Panc1 (cell line): ENCODE results near the gene DEK. TPM values are rescaled to one million over a fixed set of nuclear protein-coding genes. Genes with fewer than 3 reads are reported as not detected.

Experiments used
- ATAC-seq: fragments of 200-7000 bp; cut with Tn5 transposase; 2 replicates; pipeline ENCODE4 v1.9.1; 2020; ENCODE audit warnings: mild to moderate bottlenecking, moderate library complexity
- BruUV-seq: library from RNA; stranded (reverse); fragments of 400-500 nt; replicated peaks from 2 replicates; lab custom pipeline; 2021; lab: Mats Ljungman, UMichigan
- CTCF ChIA-PET: fragments of 300-600 bp; sonication (Branson Sonifier 250); formaldehyde crosslinking; loops from one replicate; lab custom pipeline; 2022; ENCODE audit warnings: antibody characterized with exemption; lab: Charles Lee
- POLR2A ChIA-PET: fragments of 300-600 bp; sonication (Branson Sonifier 250); formaldehyde crosslinking; loops from one replicate; lab custom pipeline; 2022; ENCODE audit warnings: antibody characterized with exemption; lab: Charles Lee
- DNase-seq: peaks from one replicate; pipeline ENCODE4 v3.0.0-alpha.2; 2010; ENCODE audit warnings: low read depth, low spot score
- H3K27ac ChIP-seq: 2 replicates; pipeline ENCODE4 v1.5.1; 2011; ENCODE audit warnings: mild to moderate bottlenecking, low read length, inconsistent platforms
- H3K27me3 ChIP-seq: fragments of 200-500 bp; sonication (Bioruptor generic); 2 replicates; pipeline ENCODE4 v1.6.0; 2014; ENCODE audit warnings: low read length, inconsistent platforms; ENCODE audit not compliant: control insufficient read depth, insufficient read depth
- H3K36me3 ChIP-seq: fragments of 200-500 bp; sonication (Bioruptor generic); 2 replicates; pipeline ENCODE4 v1.5.1; 2014; ENCODE audit warnings: inconsistent platforms, mild to moderate bottlenecking, low read length, moderate library complexity; ENCODE audit not compliant: control insufficient read depth, insufficient read depth
- H3K4me1 ChIP-seq: 2 replicates; pipeline ENCODE4 v1.5.1; 2011; ENCODE audit warnings: inconsistent platforms, mild to moderate bottlenecking, low read length, moderate library complexity; ENCODE audit not compliant: control insufficient read depth, insufficient read depth
- H3K4me3 ChIP-seq, 2 experiments: 2 replicates each; pipeline ENCODE4 v1.5.1; 2011 to 2012; ENCODE audit warnings: low read depth in 2 of 2, low read length in 2 of 2, mild to moderate bottlenecking in 2 of 2, inconsistent platforms in 1 of 2, moderate library complexity in 1 of 2
- H3K9me3 ChIP-seq: fragments of 200-500 bp; sonication (Bioruptor generic); 2 replicates; pipeline ENCODE4 v1.5.1; 2014; ENCODE audit warnings: low read depth, mild to moderate bottlenecking, inconsistent platforms, low read length, moderate library complexity; ENCODE audit not compliant: control insufficient read depth, insufficient read depth
- POLR2AphosphoS5 ChIP-seq: IDR thresholded peaks from 2 replicates; pipeline ENCODE4 v1.6.1; 2012; ENCODE audit warnings: mild to moderate bottlenecking, low read depth, low read length, moderate library complexity
- REST ChIP-seq, 2 experiments: IDR thresholded peaks; 2 replicates each; pipeline ENCODE4 v1.6.1; 2011 to 2012; ENCODE audit warnings: low read depth in 2 of 2, control low read depth in 1 of 2, low read length in 1 of 2, mild to moderate bottlenecking in 1 of 2, moderate library complexity in 1 of 2; ENCODE audit not compliant: insufficient read depth in 1 of 2
- SIN3A ChIP-seq: IDR thresholded peaks from 2 replicates; pipeline ENCODE4 v1.6.1; 2012; ENCODE audit warnings: low read depth, mild to moderate bottlenecking, low read length, moderate library complexity, borderline replicate concordance; ENCODE audit not compliant: insufficient read depth
- TCF7L2 ChIP-seq: IDR thresholded peaks from 2 replicates; pipeline ENCODE4 v1.6.1; 2011; ENCODE audit warnings: mild to moderate bottlenecking, low read depth, low read length, inconsistent platforms
- in situ Hi-C: cut with HindIII; loops from 2 replicates; pipeline ENCODE4 v1.10.0; 2016; ENCODE audit warnings: low sequenced_read_pairs, low pct_unique_long_range_greater_than_20kb
- intact Hi-C: fragments of 100-400 bp; cut with micrococcal nuclease; formaldehyde crosslinking; loops from one replicate; pipeline ENCODE4 v1.10.0; 2022; ENCODE audit not compliant: unreplicated experiment
- total RNA-seq: library from RNA; stranded (reverse); gene quantifications from one replicate; pipeline ENCODE4 v1.2.1, GENCODE V29; 2021; ENCODE audit not compliant: unreplicated experiment
- TF ChIP-seq, protein P1 (sequence below): fragments of 450-650 bp; IDR thresholded peaks from 2 replicates; pipeline ENCODE4 v1.5.1; 2017; ENCODE audit warnings: mild to moderate bottlenecking

DEK gene
- total RNA-seq, 1 experiment from 2014 or later: 177 TPM

DNA sequence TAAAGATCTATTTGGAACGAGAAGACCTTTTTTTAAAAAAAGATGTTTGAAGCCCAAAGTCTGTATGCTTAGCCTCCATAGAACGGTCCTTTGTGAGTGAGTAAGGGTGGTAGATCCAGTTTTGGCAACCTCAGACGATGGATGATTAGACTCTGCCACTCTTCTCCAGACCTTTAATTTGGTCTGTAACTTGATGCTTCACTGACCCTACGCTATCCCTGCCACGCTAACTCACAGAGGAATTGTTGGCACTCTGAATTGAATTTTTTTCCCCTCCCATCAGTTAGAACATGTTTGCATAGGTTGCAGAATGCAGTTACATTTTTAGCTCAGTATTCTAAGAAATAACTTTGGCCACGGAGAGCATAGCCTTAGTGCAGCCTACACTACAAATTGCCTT is 15.8 kb upstream of the DEK start:
- CTCF ChIA-PET: no interaction called here

GRCh38 chr6:18279422-18279821 is 15.1 kb upstream of the DEK start:
- intact Hi-C loops: no loop called here
- in situ Hi-C loops: no loop called here
- H3K27ac ChIP-seq: no peak overlapping the region

More for the DNA sequence above, 15.8 kb upstream of the DEK start:
- Histone ChIP-seq H3K27ac (no peak overlapping the region), H3K4me3 (no peak overlapping the region), H3K36me3 (no peaks in the 10 kb centered on the region), H3K4me1 (0 out of 2 replicates have a peak, but pooled peaks cover 5% of the 10 kb centered on the region), H3K27me3 (peaks cover 12% of the 10 kb centered on the region), H3K9me3 (no peaks in the 10 kb centered on the region)
- intact Hi-C loops: no loop called here
- TF ChIP-seq SIN3A (no peak), POLR2AphosphoS5 (no peak), REST (IDR thresholded peaks at IDR 0.05; ENCODE audit: insufficient read depth in 1 of 2, low read depth in 2 of 2, low read length in 1 of 2) (no peak), TCF7L2 (no peak)
- TF ChIP-seq, protein P1, sequence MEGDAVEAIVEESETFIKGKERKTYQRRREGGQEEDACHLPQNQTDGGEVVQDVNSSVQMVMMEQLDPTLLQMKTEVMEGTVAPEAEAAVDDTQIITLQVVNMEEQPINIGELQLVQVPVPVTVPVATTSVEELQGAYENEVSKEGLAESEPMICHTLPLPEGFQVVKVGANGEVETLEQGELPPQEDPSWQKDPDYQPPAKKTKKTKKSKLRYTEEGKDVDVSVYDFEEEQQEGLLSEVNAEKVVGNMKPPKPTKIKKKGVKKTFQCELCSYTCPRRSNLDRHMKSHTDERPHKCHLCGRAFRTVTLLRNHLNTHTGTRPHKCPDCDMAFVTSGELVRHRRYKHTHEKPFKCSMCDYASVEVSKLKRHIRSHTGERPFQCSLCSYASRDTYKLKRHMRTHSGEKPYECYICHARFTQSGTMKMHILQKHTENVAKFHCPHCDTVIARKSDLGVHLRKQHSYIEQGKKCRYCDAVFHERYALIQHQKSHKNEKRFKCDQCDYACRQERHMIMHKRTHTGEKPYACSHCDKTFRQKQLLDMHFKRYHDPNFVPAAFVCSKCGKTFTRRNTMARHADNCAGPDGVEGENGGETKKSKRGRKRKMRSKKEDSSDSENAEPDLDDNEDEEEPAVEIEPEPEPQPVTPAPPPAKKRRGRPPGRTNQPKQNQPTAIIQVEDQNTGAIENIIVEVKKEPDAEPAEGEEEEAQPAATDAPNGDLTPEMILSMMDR: no peak
- DNase-seq (no peak), ATAC-seq (no peak)
- BruUV-seq: no TSS peak
- POLR2A ChIA-PET: no interaction called here
- in situ Hi-C loops: no loop called here

More at GRCh38 chr6:18279422-18279821, 15.1 kb upstream of the DEK start:
- peaks cover 12% of the 10 kb centered on the region for H3K27me3 ChIP-seq
- ChIA-PET CTCF (no interaction called here), POLR2A (interaction anchor here (0.6 kb wide), 1 partner anchor 86 kb away, joined by 9 read pairs; no protein-coding TSS in a partner anchor)
- no peak for ATAC-seq
- no peak overlapping the region for H3K4me3 ChIP-seq
- TF ChIP-seq POLR2AphosphoS5 (no peak), TCF7L2 (no peak), SIN3A (no peak)
- 0 out of 2 replicates have a peak, but pooled peaks cover 5% of the 10 kb centered on the region for H3K4me1 ChIP-seq
- no peaks in the 10 kb centered on the region for H3K36me3 ChIP-seq
- no TSS peak for BruUV-seq
- no peaks in the 10 kb centered on the region for H3K9me3 ChIP-seq
- DNase-seq: no peak
